Measurements from ENCODE around the gene DNAH3.

Gene DNAH3

GRCh38 chr16:20920799-20921198 is 229.8 kb downstream of the DNAH3 start:
- FAIRE-seq (no peak), DNase-seq (ENCODE audit: insufficient read length, low spot score) (no peak)
- no peak for TF ChIP-seq CTCF (IDR thresholded peaks at IDR 0.05; ENCODE audit: insufficient read depth, missing control alignments)

GRCh38 chr16:20920091-20920490 is 230.6 kb downstream of the DNAH3 start:
- DNase-seq (ENCODE audit: insufficient read length, low spot score) (no peak), FAIRE-seq (no peak)
- TF ChIP-seq CTCF (IDR thresholded peaks at IDR 0.05; ENCODE audit: insufficient read depth, missing control alignments), result no peak

- no peak for FAIRE-seq
These were observed 232.0 kb downstream of the DNAH3 start for GRCh38 chr16:20918486-20919239.

GRCh38 chr16:20916942-20917341 is 233.7 kb downstream of the DNAH3 start:
- TF ChIP-seq CTCF (IDR thresholded peaks at IDR 0.05; ENCODE audit: insufficient read depth, missing control alignments), result no peak
- FAIRE-seq (no peak), DNase-seq (ENCODE audit: insufficient read length, low spot score) (no peak)

More at GRCh38 chr16:20918486-20919239, 232.0 kb downstream of the DNAH3 start:
- DNase-seq (ENCODE audit: insufficient read length, low spot score), result no peak
- TF ChIP-seq CTCF (IDR thresholded peaks at IDR 0.05; ENCODE audit: insufficient read depth, missing control alignments), result no peak

- no peak for TF ChIP-seq CTCF (IDR thresholded peaks at IDR 0.05; ENCODE audit: insufficient read depth, missing control alignments)
- FAIRE-seq (no peak), DNase-seq (ENCODE audit: insufficient read length, low spot score) (no peak)
These were observed 234.4 kb downstream of the DNAH3 start for GRCh38 chr16:20916289-20916688.

- no peak for DNase-seq (ENCODE audit: insufficient read length, low spot score)
- no peak for FAIRE-seq
- TF ChIP-seq CTCF (IDR thresholded peaks at IDR 0.05; ENCODE audit: insufficient read depth, missing control alignments), result no peak
These were observed 239.3 kb downstream of the DNAH3 start for GRCh38 chr16:20911361-20911760.

GRCh38 chr16:20910781-20911321 is 239.8 kb downstream of the DNAH3 start:
- DNase-seq (ENCODE audit: insufficient read length, low spot score) (no peak), FAIRE-seq (peak; percentile 25)

More at GRCh38 chr16:20910781-20911321, 239.8 kb downstream of the DNAH3 start:
- no peak for TF ChIP-seq CTCF (IDR thresholded peaks at IDR 0.05; ENCODE audit: insufficient read depth, missing control alignments)
